NT2/D1 (cell line): ENCODE measurements around the gene PDE9A.

Experiments used
- SUZ12 ChIP-seq: IDR thresholded peaks from 2 replicates; pipeline ENCODE4 v1.6.1; 2011; ENCODE audit not compliant: insufficient read length, insufficient read depth; ENCODE audit errors: extremely low read depth
- YY1 ChIP-seq: IDR thresholded peaks from 2 replicates; pipeline ENCODE4 v1.6.1; 2011; ENCODE audit not compliant: insufficient read length, insufficient read depth
- ZNF274 ChIP-seq: IDR thresholded peaks from 2 replicates; pipeline ENCODE4 v1.6.1; 2011; ENCODE audit warnings: mild to moderate bottlenecking, low read depth, low read length

DNA sequence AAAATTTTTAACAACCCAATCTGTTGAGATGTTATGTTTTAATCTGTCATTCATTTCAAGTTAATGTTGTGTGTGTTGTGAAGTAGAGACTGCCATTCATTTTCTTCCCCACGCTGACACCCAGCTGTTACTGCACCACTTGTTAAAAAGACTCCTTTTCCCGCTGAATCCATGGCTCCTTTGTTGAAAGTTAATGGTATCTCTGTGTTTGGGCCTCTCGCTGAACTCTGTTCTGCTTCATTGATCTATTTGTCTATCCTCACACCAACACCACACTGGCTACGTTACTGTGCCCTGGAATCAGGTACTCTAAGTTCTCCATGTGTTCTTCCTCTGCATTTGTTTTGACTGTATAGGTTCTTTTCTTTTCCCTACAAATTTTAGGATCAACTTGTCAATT is 58.2 kb downstream of the PDE9A start:
- TF ChIP-seq YY1, result no peak
- no peak for TF ChIP-seq ZNF274
- no peak for TF ChIP-seq SUZ12
